PC-9 (cell line): ENCODE data around the gene AGXT.

Experiments
- EZH2 ChIP-seq: fragments of 200-600 bp; sonication (generic); IDR thresholded peaks from 2 replicates; pipeline ENCODE4 v1.8.0; 2017; ENCODE audit warnings: antibody characterized with exemption, low read depth
- TF ChIP-seq, protein P1 (sequence below): fragments of 200-600 bp; sonication (generic); conservative IDR thresholded peaks from 2 replicates; pipeline ENCODE4 v1.6.1; 2017; ENCODE audit warnings: mixed run types, antibody characterized with exemption, mild to moderate bottlenecking, moderate library complexity

DNA sequence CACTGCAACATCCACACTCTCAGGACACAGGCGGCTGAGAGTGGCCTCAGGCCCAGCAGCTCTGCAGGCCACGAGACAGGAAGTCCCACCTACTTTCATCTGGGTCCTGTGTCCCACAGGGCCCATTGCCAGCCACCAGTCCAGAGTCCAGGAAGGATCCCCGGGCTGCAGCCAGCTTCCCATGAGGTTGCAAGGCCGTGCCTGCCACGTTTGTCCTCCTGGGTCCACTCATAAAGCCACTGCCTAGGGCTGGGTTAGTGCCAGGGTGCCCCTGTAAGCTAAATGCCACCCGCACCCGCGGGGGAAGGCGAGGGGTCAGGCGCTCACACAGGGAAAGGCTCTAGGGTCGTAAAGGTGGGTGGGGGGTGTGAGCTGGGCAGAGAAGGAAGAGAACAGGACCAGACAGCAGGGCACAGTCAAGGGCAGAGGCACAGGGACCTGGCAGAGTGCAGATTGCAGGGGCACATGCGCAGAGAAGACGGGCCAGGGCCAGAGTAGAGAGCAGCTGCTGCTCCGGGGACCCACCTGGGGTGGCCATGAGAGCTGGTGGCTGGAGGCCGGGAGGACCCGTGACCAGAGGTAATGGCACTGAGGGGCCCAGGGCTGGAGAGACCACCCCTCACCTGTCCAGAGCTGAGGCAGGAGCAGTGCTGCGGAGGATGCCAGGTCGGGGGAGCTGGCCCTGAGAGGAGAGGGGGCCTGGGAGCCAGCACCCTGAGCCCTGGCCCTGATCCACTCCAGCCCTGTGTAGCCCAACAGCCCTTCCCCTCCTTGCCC, 8.0 kb downstream of the AGXT start:
- TF ChIP-seq, protein P1, sequence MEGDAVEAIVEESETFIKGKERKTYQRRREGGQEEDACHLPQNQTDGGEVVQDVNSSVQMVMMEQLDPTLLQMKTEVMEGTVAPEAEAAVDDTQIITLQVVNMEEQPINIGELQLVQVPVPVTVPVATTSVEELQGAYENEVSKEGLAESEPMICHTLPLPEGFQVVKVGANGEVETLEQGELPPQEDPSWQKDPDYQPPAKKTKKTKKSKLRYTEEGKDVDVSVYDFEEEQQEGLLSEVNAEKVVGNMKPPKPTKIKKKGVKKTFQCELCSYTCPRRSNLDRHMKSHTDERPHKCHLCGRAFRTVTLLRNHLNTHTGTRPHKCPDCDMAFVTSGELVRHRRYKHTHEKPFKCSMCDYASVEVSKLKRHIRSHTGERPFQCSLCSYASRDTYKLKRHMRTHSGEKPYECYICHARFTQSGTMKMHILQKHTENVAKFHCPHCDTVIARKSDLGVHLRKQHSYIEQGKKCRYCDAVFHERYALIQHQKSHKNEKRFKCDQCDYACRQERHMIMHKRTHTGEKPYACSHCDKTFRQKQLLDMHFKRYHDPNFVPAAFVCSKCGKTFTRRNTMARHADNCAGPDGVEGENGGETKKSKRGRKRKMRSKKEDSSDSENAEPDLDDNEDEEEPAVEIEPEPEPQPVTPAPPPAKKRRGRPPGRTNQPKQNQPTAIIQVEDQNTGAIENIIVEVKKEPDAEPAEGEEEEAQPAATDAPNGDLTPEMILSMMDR = no peak
- no peak for TF ChIP-seq EZH2
